DND-41 (cell line): ENCODE results near the gene HP1BP3.

Experiments used
- CTCF ChIP-seq: IDR thresholded peaks from 2 replicates; pipeline ENCODE4 v1.5.1; 2012; ENCODE audit warnings: borderline replicate concordance, low read length, moderate library complexity, mild to moderate bottlenecking; ENCODE audit not compliant: poor library complexity, severe bottlenecking; ENCODE audit errors: extremely low read depth
- EZH2 ChIP-seq: IDR thresholded peaks from 3 replicates; pipeline ENCODE4 v1.6.1; 2012; ENCODE audit warnings: borderline replicate concordance, low read depth, mild to moderate bottlenecking, moderate library complexity, low read length, inconsistent platforms; ENCODE audit not compliant: severe bottlenecking

GRCh38 chr1:20753589-20753988, 33.5 kb downstream of the HP1BP3 start:
- no peak for TF ChIP-seq CTCF
- TF ChIP-seq EZH2, result no peak
